Measurements from ENCODE around the gene ANXA9. TPM values are rescaled to one million over a fixed set of nuclear protein-coding genes. Genes with fewer than 3 reads are reported as not detected.
A peak's percentile ranks its signal among the peaks of the same experiment; 100 is the strongest.

Gene ANXA9
- total RNA-seq, 1 donor from 2014 or later: 1.2 TPM

- TF ChIP-seq CTCF (IDR thresholded peaks at IDR 0.05): no peak
- intact Hi-C loops (cut with DNase I): loop anchor here (10.0 kb wide), 1 partner anchor 55 kb away; the partner anchor contains the start of gene MLLT11
Measured at GRCh38 chr1:151009674-151010345, 27.7 kb downstream of the ANXA9 start.

GRCh38 chr1:151010346-151010726 lies 28.2 kb downstream of the ANXA9 start:
- TF ChIP-seq CTCF (IDR thresholded peaks at IDR 0.05): no peak
- peaks cover 61% of the 10 kb centered on the region for H3K4me1 ChIP-seq
- H3K36me3 ChIP-seq: no peaks in the 10 kb centered on the region
- intact Hi-C loops (cut with DNase I): loop anchor here (10.0 kb wide), 1 partner anchor 54 kb away; the partner anchor contains the start of gene MLLT11
- no peaks in the 10 kb centered on the region for H3K9me3 ChIP-seq
- no peak for DNase-seq
- no peak for ATAC-seq
- no peak overlapping the region for H3K27ac ChIP-seq
- no peak overlapping the region for H3K4me3 ChIP-seq
- H3K27me3 ChIP-seq: no peaks in the 10 kb centered on the region

More at GRCh38 chr1:151009674-151010345, 27.7 kb downstream of the ANXA9 start:
- Histone ChIP-seq H3K27ac (no peak overlapping the region), H3K36me3 (no peaks in the 10 kb centered on the region), H3K4me1 (peaks cover 63% of the 10 kb centered on the region), H3K4me3 (peak overlapping the region; percentile 59), H3K27me3 (no peaks in the 10 kb centered on the region), H3K9me3 (no peaks in the 10 kb centered on the region)
- DNase-seq (no peak), ATAC-seq (no peak)

GRCh38 chr1:151011154-151011850 lies 29.2 kb downstream of the ANXA9 start:
- H3K27ac ChIP-seq: peak overlapping the region; percentile 14

GRCh38 chr1:151012684-151013471 lies 30.8 kb downstream of the ANXA9 start:
- H3K27me3 ChIP-seq: no peaks in the 10 kb centered on the region
- H3K4me3 ChIP-seq: no peak overlapping the region
- ATAC-seq (no peak), DNase-seq (no peak)
- H3K9me3 ChIP-seq: no peaks in the 10 kb centered on the region
- H3K4me1 ChIP-seq: peaks cover 43% of the 10 kb centered on the region
- peaks cover 5% of the 10 kb centered on the region for H3K36me3 ChIP-seq
- peak overlapping the region; percentile 37 for H3K27ac ChIP-seq
- intact Hi-C loops (cut with DNase I): loop anchor here (10.0 kb wide), 1 partner anchor 52 kb away; the partner anchor contains the start of gene MLLT11
- no peak for TF ChIP-seq CTCF (IDR thresholded peaks at IDR 0.05)

More at GRCh38 chr1:151011154-151011850, 29.2 kb downstream of the ANXA9 start:
- H3K27me3 ChIP-seq: no peaks in the 10 kb centered on the region
- no peak for TF ChIP-seq CTCF (IDR thresholded peaks at IDR 0.05)
- H3K4me1 ChIP-seq: peaks cover 56% of the 10 kb centered on the region
- H3K36me3 ChIP-seq: no peaks in the 10 kb centered on the region
- H3K9me3 ChIP-seq: no peaks in the 10 kb centered on the region
- intact Hi-C loops (cut with DNase I): loop anchor here (10.0 kb wide), 1 partner anchor 53 kb away; the partner anchor contains the start of gene MLLT11
- DNase-seq: no peak
- no peak overlapping the region for H3K4me3 ChIP-seq
- ATAC-seq: no peak

GRCh38 chr1:151013518-151013917 lies 31.4 kb downstream of the ANXA9 start:
- Histone ChIP-seq H3K4me3 (no peak overlapping the region), H3K36me3 (peaks cover 11% of the 10 kb centered on the region), H3K27me3 (no peaks in the 10 kb centered on the region), H3K4me1 (peaks cover 41% of the 10 kb centered on the region), H3K9me3 (no peaks in the 10 kb centered on the region), H3K27ac (peak overlapping the region; percentile 37)
- TF ChIP-seq CTCF (IDR thresholded peaks at IDR 0.05): peak; percentile 13
- DNase-seq (no peak), ATAC-seq (peak; percentile 87)
- intact Hi-C loops (cut with DNase I): loop anchor here (10.0 kb wide), 1 partner anchor 51 kb away; the partner anchor contains the start of gene MLLT11

Measured in upper lobe of right lung (tissue), 1 donor.